Measurements from ENCODE around the gene MFAP3L.
"Not testable (repeated sequence)": the region's sequence is repeated elsewhere in the genome, so short reads cannot be mapped to it uniquely, and the experiment has no call there.

MFAP3L gene

GRCh38 chr4:170026253-170027021 lies at the start of gene MFAP3L:
MFAP3L (minus strand) TSS chr4:170026395; CDS start chr4:170005877, 20,518 bp downstream.
- peak; percentile 84 for DNase-seq (ENCODE audit: low spot score)

- no peak for DNase-seq (ENCODE audit: low spot score)
These were observed 45.0 kb upstream of the MFAP3L start for GRCh38 chr4:170071196-170071595.

GRCh38 chr4:170068438-170069128 lies 42.4 kb upstream of the MFAP3L start:
- no peak for DNase-seq (ENCODE audit: low spot score)

- DNase-seq (ENCODE audit: low spot score) = no peak
These were observed 33.2 kb upstream of the MFAP3L start for GRCh38 chr4:170059421-170059820.

GRCh38 chr4:170058826-170059225 lies 32.6 kb upstream of the MFAP3L start:
- DNase-seq (ENCODE audit: low spot score) = no peak

GRCh38 chr4:170057866-170058265 lies 31.7 kb upstream of the MFAP3L start:
- DNase-seq (ENCODE audit: low spot score) = no peak

- DNase-seq (ENCODE audit: low spot score) = no peak
These were observed 26.7 kb upstream of the MFAP3L start for GRCh38 chr4:170052919-170053318.

GRCh38 chr4:170051402-170051801 lies 25.2 kb upstream of the MFAP3L start:
- no peak for DNase-seq (ENCODE audit: low spot score)

GRCh38 chr4:170049766-170050165 lies 23.6 kb upstream of the MFAP3L start:
- no peak for DNase-seq (ENCODE audit: low spot score)

GRCh38 chr4:170047771-170048354 lies 21.7 kb upstream of the MFAP3L start:
- peak; percentile 57 for DNase-seq (ENCODE audit: low spot score)

- DNase-seq (ENCODE audit: low spot score) = not testable (repeated sequence)
These were observed 20.0 kb upstream of the MFAP3L start for GRCh38 chr4:170046156-170046555.

- no peak for DNase-seq (ENCODE audit: low spot score)
These were observed 14.0 kb upstream of the MFAP3L start for GRCh38 chr4:170040031-170040680.

- no peak for DNase-seq (ENCODE audit: low spot score)
These were observed 12.6 kb upstream of the MFAP3L start for GRCh38 chr4:170038769-170039168.

- DNase-seq (ENCODE audit: low spot score) = no peak
These were observed 12.0 kb upstream of the MFAP3L start for GRCh38 chr4:170038232-170038631.

- no peak for DNase-seq (ENCODE audit: low spot score)
These were observed 11.3 kb upstream of the MFAP3L start for GRCh38 chr4:170037481-170037880.

- no peak for DNase-seq (ENCODE audit: low spot score)
These were observed 9.7 kb upstream of the MFAP3L start for GRCh38 chr4:170035845-170036244.

GRCh38 chr4:170035231-170035630 lies 9.0 kb upstream of the MFAP3L start:
- DNase-seq (ENCODE audit: low spot score) = no peak

- DNase-seq (ENCODE audit: low spot score) = no peak
These were observed 7.8 kb upstream of the MFAP3L start for GRCh38 chr4:170033999-170034398.

- DNase-seq (ENCODE audit: low spot score) = no peak
These were observed 3.9 kb upstream of the MFAP3L start for GRCh38 chr4:170030121-170030520.

- peak; percentile 95 for DNase-seq (ENCODE audit: low spot score)
These were observed 1.1 kb upstream of the MFAP3L start for GRCh38 chr4:170027181-170027829.

GRCh38 chr4:170025523-170026252 lies 507 bp downstream of the MFAP3L start:
- DNase-seq (ENCODE audit: low spot score) = no peak
